HG02588 (cell line): Measurements from ENCODE around the gene PARP14.
"Not testable (repeated sequence)": the region's sequence is repeated elsewhere in the genome, so short reads cannot be mapped to it uniquely, and the experiment has no call there.

Source experiments
- ATAC-seq: cut with Tn5 transposase; IDR thresholded peaks from one replicate; pipeline ENCODE4 v1.9.1; 2021; ENCODE audit warnings: mild to moderate bottlenecking, moderate library complexity; ENCODE audit not compliant: unreplicated experiment

PARP14 gene

GRCh38 chr3:122714273-122714672 is 33.6 kb downstream of the PARP14 start:
- ATAC-seq = no peak

GRCh38 chr3:122716667-122717066 is 36.0 kb downstream of the PARP14 start:
- ATAC-seq = no peak

GRCh38 chr3:122719273-122719921 is 38.8 kb downstream of the PARP14 start:
- no peak for ATAC-seq

GRCh38 chr3:122725106-122725505 is 44.5 kb downstream of the PARP14 start:
- no peak for ATAC-seq

- ATAC-seq = no peak
These were observed 46.7 kb downstream of the PARP14 start for GRCh38 chr3:122727294-122727693.

- no peak for ATAC-seq
These were observed 47.1 kb downstream of the PARP14 start for GRCh38 chr3:122727766-122728165.

GRCh38 chr3:122728186-122728585 is 47.5 kb downstream of the PARP14 start:
- no peak for ATAC-seq

GRCh38 chr3:122728756-122729514 is 48.3 kb downstream of the PARP14 start:
- ATAC-seq = no peak

GRCh38 chr3:122730240-122730639 is 49.6 kb downstream of the PARP14 start:
- ATAC-seq = no peak

GRCh38 chr3:122732682-122733525 is 52.3 kb downstream of the PARP14 start:
- not testable (repeated sequence) for ATAC-seq

- no peak for ATAC-seq
These were observed 58.5 kb downstream of the PARP14 start for GRCh38 chr3:122739172-122739571.

- no peak for ATAC-seq
These were observed 61.6 kb downstream of the PARP14 start for GRCh38 chr3:122742234-122742633.

- ATAC-seq = no peak
These were observed 63.0 kb downstream of the PARP14 start for GRCh38 chr3:122743581-122744120.

- ATAC-seq = no peak
These were observed 64.9 kb downstream of the PARP14 start for GRCh38 chr3:122745369-122746021.

- not testable (repeated sequence) for ATAC-seq
These were observed 66.7 kb downstream of the PARP14 start for GRCh38 chr3:122747295-122747694.

GRCh38 chr3:122748347-122748746 is 67.7 kb downstream of the PARP14 start:
- ATAC-seq = no peak

GRCh38 chr3:122754929-122755328 is 74.3 kb downstream of the PARP14 start:
- no peak for ATAC-seq

GRCh38 chr3:122755491-122755890 is 74.9 kb downstream of the PARP14 start:
- no peak for ATAC-seq

GRCh38 chr3:122758877-122759560 is 78.4 kb downstream of the PARP14 start:
- ATAC-seq = no peak
